Measurements from ENCODE around the gene ASB4. TPM values are rescaled to one million over a fixed set of nuclear protein-coding genes. Genes with fewer than 3 reads are reported as not detected.

ASB4 gene
- total RNA-seq, 2 experiments from 2014 or later: not detected

GRCh38 chr7:95529701-95530100 is 44.0 kb downstream of the ASB4 start:
- no peak for ATAC-seq
- TF ChIP-seq CTCF (IDR thresholded peaks at IDR 0.05): no peak
- Mint-ChIP-seq H3K4me1 (ENCODE audit: low read depth) (no peaks in the 10 kb centered on the region), H3K36me3 (ENCODE audit: low read depth) (no peaks in the 10 kb centered on the region), H3K27ac (no peak overlapping the region), H3K9me3 (no peaks in the 10 kb centered on the region), H3K27me3 (peaks cover 8% of the 10 kb centered on the region), H3K4me3 (no peak overlapping the region)
- DNase-seq: no peak
- POLR2A ChIA-PET: no interaction called here
- CTCF ChIA-PET: interaction anchor here (1.6 to 4.2 kb wide), 4 partner anchors 16 to 158 kb away, joined by 4 to 34 read pairs (median 8); no protein-coding TSS in a partner anchor
- intact Hi-C loops (cut with micrococcal nuclease): loop anchor here (5.0 kb wide), 1 partner anchor 158 kb away; no protein-coding TSS in a partner anchor

GRCh38 chr7:95530881-95531280 is 45.1 kb downstream of the ASB4 start:
- ChIA-PET POLR2A (no interaction called here), CTCF (no interaction called here)
- Mint-ChIP-seq H3K4me1 (ENCODE audit: low read depth) (no peaks in the 10 kb centered on the region), H3K4me3 (no peak overlapping the region), H3K36me3 (ENCODE audit: low read depth) (no peaks in the 10 kb centered on the region), H3K9me3 (no peaks in the 10 kb centered on the region), H3K27me3 (peaks cover 6% of the 10 kb centered on the region), H3K27ac (no peak overlapping the region)
- intact Hi-C loops (cut with micrococcal nuclease): no loop called here
- no peak for TF ChIP-seq CTCF (IDR thresholded peaks at IDR 0.05)
- no peak for DNase-seq
- ATAC-seq: no peak

GRCh38 chr7:95531605-95532219 is 46.0 kb downstream of the ASB4 start:
- POLR2A ChIA-PET: no interaction called here
- CTCF ChIA-PET: interaction anchor here (1.8 kb wide), 1 partner anchor 20 kb away, joined by 6 read pairs; no protein-coding TSS in a partner anchor
- Mint-ChIP-seq H3K27ac (no peak overlapping the region), H3K27me3 (peaks cover 6% of the 10 kb centered on the region), H3K4me1 (ENCODE audit: low read depth) (no peaks in the 10 kb centered on the region), H3K4me3 (no peak overlapping the region), H3K9me3 (no peaks in the 10 kb centered on the region), H3K36me3 (ENCODE audit: low read depth) (no peaks in the 10 kb centered on the region)
- intact Hi-C loops (cut with micrococcal nuclease): no loop called here
- ATAC-seq (no peak), DNase-seq (no peak)
- no peak for TF ChIP-seq CTCF (IDR thresholded peaks at IDR 0.05)

- ChIA-PET CTCF (interaction anchor here (2.1 kb wide), 1 partner anchor 23 kb away, joined by 6 read pairs; no protein-coding TSS in a partner anchor), POLR2A (no interaction called here)
- H3K4me1 Mint-ChIP-seq (ENCODE audit: low read depth): no peaks in the 10 kb centered on the region
- no peak overlapping the region for H3K4me3 Mint-ChIP-seq
- ATAC-seq: no peak
- no peaks in the 10 kb centered on the region for H3K36me3 Mint-ChIP-seq (ENCODE audit: low read depth)
- intact Hi-C loops (cut with micrococcal nuclease): no loop called here
- H3K9me3 Mint-ChIP-seq: no peaks in the 10 kb centered on the region
- no peak overlapping the region for H3K27ac Mint-ChIP-seq
- peaks cover 6% of the 10 kb centered on the region for H3K27me3 Mint-ChIP-seq
- DNase-seq: no peak
- TF ChIP-seq CTCF (IDR thresholded peaks at IDR 0.05): no peak
Measured at GRCh38 chr7:95534796-95535195, 49.1 kb downstream of the ASB4 start.

- ChIA-PET CTCF (interaction anchor here (1.2 to 2.1 kb wide), 2 partner anchors 16 to 24 kb away, joined by 3 to 6 read pairs; no protein-coding TSS in a partner anchor), POLR2A (no interaction called here)
- no peak for TF ChIP-seq CTCF (IDR thresholded peaks at IDR 0.05)
- intact Hi-C loops (cut with micrococcal nuclease): no loop called here
- Mint-ChIP-seq H3K27ac (no peak overlapping the region), H3K4me3 (no peak overlapping the region), H3K9me3 (no peaks in the 10 kb centered on the region), H3K27me3 (peaks cover 6% of the 10 kb centered on the region), H3K36me3 (ENCODE audit: low read depth) (no peaks in the 10 kb centered on the region), H3K4me1 (ENCODE audit: low read depth) (no peaks in the 10 kb centered on the region)
- no peak for DNase-seq
- ATAC-seq: no peak
Measured at GRCh38 chr7:95535662-95536061, 49.9 kb downstream of the ASB4 start.

All from activated CD8-positive, alpha-beta T cell treated with anti-CD3 and anti-CD28 coated beads for 36 hours (primary cell).